Thymus (tissue), 14 donors: Measurements from ENCODE around the gene VTI1B. TPM values are rescaled to one million over a fixed set of nuclear protein-coding genes. Genes with fewer than 3 reads are reported as not detected.
"Not testable (repeated sequence)": the region's sequence is repeated elsewhere in the genome, so short reads cannot be mapped to it uniquely, and the experiment has no call there.

ENCODE experiments used
- DNase-seq, 9 donors: peaks; one replicate each; pipeline ENCODE4 v3.0.0-alpha.2; 2013; ENCODE audit warnings: low spot score in 9 of 9, low read depth in 6 of 9, missing footprints in 1 of 9
- H3K27ac ChIP-seq, 2 donors: one replicate each; pipeline ENCODE4 v1.5.1; 2013; ENCODE audit warnings: control low read depth in 1 of 2, low read depth in 1 of 2, low read length in 1 of 2, mild to moderate bottlenecking in 1 of 2, moderate library complexity in 1 of 2
- H3K27me3 ChIP-seq, 2 donors: one replicate each; pipeline ENCODE4 v1.5.1; 2013; ENCODE audit warnings: low read length in 1 of 2; ENCODE audit not compliant: control insufficient read depth in 2 of 2, insufficient read depth in 1 of 2
- H3K36me3 ChIP-seq, 2 donors: one replicate each; pipeline ENCODE4 v1.5.1; 2013; ENCODE audit warnings: low read length in 1 of 2, mild to moderate bottlenecking in 1 of 2, moderate library complexity in 1 of 2; ENCODE audit not compliant: control insufficient read depth in 2 of 2, insufficient read depth in 2 of 2
- H3K4me1 ChIP-seq, 2 donors: one replicate each; pipeline ENCODE4 v1.5.1; 2013; ENCODE audit warnings: low read length in 2 of 2; ENCODE audit not compliant: control insufficient read depth in 2 of 2, insufficient read depth in 2 of 2
- H3K4me3 ChIP-seq, 2 donors: one replicate each; pipeline ENCODE4 v1.5.1; 2013; ENCODE audit warnings: low read length in 2 of 2, control low read depth in 1 of 2, mild to moderate bottlenecking in 1 of 2
- H3K9me3 ChIP-seq, 2 donors: one replicate each; pipeline ENCODE4 v1.5.1; 2013; ENCODE audit warnings: low read length in 1 of 2, mild to moderate bottlenecking in 1 of 2; ENCODE audit not compliant: control insufficient read depth in 2 of 2, insufficient read depth in 1 of 2
- WGBS: extraction: QIAGEN DNeasy Blood & Tissue Kit; methylation state at CpG from one replicate; pipeline ENCODE4 v1.1.7; 2013; 5-methylcytosine and 5-hydroxymethylcytosine counted together
- long read RNA-seq, 10 donors: transcript quantifications; one replicate each; lab custom pipeline, GENCODE V29; 2026
- polyA plus RNA-seq: library from polyadenylated mRNA; stranded (reverse); fragments of 200-250 nt; gene quantifications from one replicate; pipeline ENCODE4 v1.2.3, GENCODE V29; 2013
- total RNA-seq: library from RNA; stranded (reverse); fragments of 120-200 nt; gene quantifications from one replicate; pipeline ENCODE4 v1.2.4, GENCODE V29; 2013
- donor health status: healthy.

Gene VTI1B
- total RNA-seq (37.1 TPM), polyA plus RNA-seq (71.0 TPM)
- long read RNA-seq, donor 1, full-length matches to known transcripts: 4 of 4 reads
- long read RNA-seq, donor 1, partial matches to known transcripts: 0 of 4 reads
- long read RNA-seq, donor 1, other reads (novel, unspliced or antisense): 0 of 4 reads
- long read RNA-seq, donor 2: 0 reads
- long read RNA-seq, donor 3, full-length matches to known transcripts: 25 of 50 reads
- long read RNA-seq, donor 3, partial matches to known transcripts: 25 of 50 reads
- long read RNA-seq, donor 3, other reads (novel, unspliced or antisense): 0 of 50 reads
- long read RNA-seq, donor 4, full-length matches to known transcripts: 11 of 21 reads
- long read RNA-seq, donor 4, partial matches to known transcripts: 10 of 21 reads
- long read RNA-seq, donor 4, other reads (novel, unspliced or antisense): 0 of 21 reads
- long read RNA-seq, donor 5, full-length matches to known transcripts: 33 of 61 reads
- long read RNA-seq, donor 5, partial matches to known transcripts: 28 of 61 reads
- long read RNA-seq, donor 5, other reads (novel, unspliced or antisense): 0 of 61 reads
- long read RNA-seq, donor 6, full-length matches to known transcripts: 17 of 23 reads
- long read RNA-seq, donor 6, partial matches to known transcripts: 6 of 23 reads
- long read RNA-seq, donor 6, other reads (novel, unspliced or antisense): 0 of 23 reads
- long read RNA-seq, donor 7, full-length matches to known transcripts: 13 of 22 reads
- long read RNA-seq, donor 7, partial matches to known transcripts: 9 of 22 reads
- long read RNA-seq, donor 7, other reads (novel, unspliced or antisense): 0 of 22 reads
- long read RNA-seq, donor 8, full-length matches to known transcripts: 7 of 13 reads
- long read RNA-seq, donor 8, partial matches to known transcripts: 6 of 13 reads
- long read RNA-seq, donor 8, other reads (novel, unspliced or antisense): 0 of 13 reads
- long read RNA-seq, donor 9, full-length matches to known transcripts: 13 of 13 reads
- long read RNA-seq, donor 9, partial matches to known transcripts: 0 of 13 reads
- long read RNA-seq, donor 9, other reads (novel, unspliced or antisense): 0 of 13 reads
- long read RNA-seq, donor 10, full-length matches to known transcripts: 18 of 29 reads
- long read RNA-seq, donor 10, partial matches to known transcripts: 11 of 29 reads
- long read RNA-seq, donor 10, other reads (novel, unspliced or antisense): 0 of 29 reads

GRCh38 chr14:67674480-67675218, at the start of gene VTI1B:
VTI1B (minus strand) TSS chr14:67674632; CDS start chr14:67674489, 143 bp downstream.
- Histone ChIP-seq H3K27ac (peak within 1 kb of the TSS; percentile 90 to 98), H3K27me3 (no peaks in the 10 kb centered on the region), H3K4me3 (peak within 1 kb of the TSS; percentile 66 to 73), H3K9me3 (no peaks in the 10 kb centered on the region), H3K4me1 (peaks cover 6 to 21% of the 10 kb centered on the region in 2 donors), H3K36me3 (peaks cover 10 to 13% of the 10 kb centered on the region in 2 donors)
- under 1% methylated on average over 87 of the region's 87 CpGs for WGBS
- peak; percentile 50 to 91 (median 78) for DNase-seq

- Histone ChIP-seq H3K27ac (no peak overlapping the region), H3K36me3 (no peaks in the 10 kb centered on the region), H3K27me3 (peaks cover 0 to 11% of the 10 kb centered on the region in 2 donors), H3K4me1 (no peaks in the 10 kb centered on the region), H3K9me3 (no peaks in the 10 kb centered on the region), H3K4me3 (no peak overlapping the region)
- WGBS: 13% methylated on average over 3 of the region's 3 CpGs
- DNase-seq: no peak
Measured at GRCh38 chr14:67722293-67722692, 47.9 kb upstream of the VTI1B start.

- Histone ChIP-seq H3K4me3 (no peak overlapping the region), H3K27me3 (peaks cover 0 to 11% of the 10 kb centered on the region in 2 donors), H3K4me1 (no peaks in the 10 kb centered on the region), H3K27ac (no peak overlapping the region), H3K9me3 (no peaks in the 10 kb centered on the region), H3K36me3 (no peaks in the 10 kb centered on the region)
- WGBS: 77% methylated on average over 5 of the region's 5 CpGs
- DNase-seq: no peak
Measured at GRCh38 chr14:67721875-67722274, 47.4 kb upstream of the VTI1B start.

- no peaks in the 10 kb centered on the region for H3K9me3 ChIP-seq
- WGBS: 81% methylated on average over 2 of the region's 2 CpGs
- H3K36me3 ChIP-seq: no peaks in the 10 kb centered on the region
- no peaks in the 10 kb centered on the region for H3K4me1 ChIP-seq
- peaks cover 0 to 11% of the 10 kb centered on the region in 2 donors for H3K27me3 ChIP-seq
- no peak overlapping the region for H3K27ac ChIP-seq
- no peak overlapping the region for H3K4me3 ChIP-seq
- no peak for DNase-seq
Measured at GRCh38 chr14:67719866-67720265, 45.4 kb upstream of the VTI1B start.

GRCh38 chr14:67719385-67719784, 45.0 kb upstream of the VTI1B start:
- 97% methylated on average over 3 of the region's 3 CpGs for whole genome bisulfite sequencing
- not testable (repeated sequence) for H3K36me3 ChIP-seq

GRCh38 chr14:67718265-67718664, 43.8 kb upstream of the VTI1B start:
- Histone ChIP-seq H3K9me3 (no peaks in the 10 kb centered on the region), H3K27ac (no peak overlapping the region), H3K36me3 (no peaks in the 10 kb centered on the region), H3K27me3 (peaks cover 0 to 11% of the 10 kb centered on the region in 2 donors), H3K4me3 (no peak overlapping the region), H3K4me1 (no peaks in the 10 kb centered on the region)
- DNase-seq: no peak
- 94% methylated on average over 2 of the region's 2 CpGs for WGBS

More at GRCh38 chr14:67719385-67719784, 45.0 kb upstream of the VTI1B start:
- H3K4me3 ChIP-seq, H3K4me1 ChIP-seq, H3K9me3 ChIP-seq, H3K27ac ChIP-seq, DNase-seq: not testable (repeated sequence)
- peaks cover 0 to 11% of the 10 kb centered on the region in 2 donors for H3K27me3 ChIP-seq

- Histone ChIP-seq H3K4me3 (no peak overlapping the region), H3K9me3 (no peaks in the 10 kb centered on the region), H3K27ac (no peak overlapping the region), H3K36me3 (no peaks in the 10 kb centered on the region), H3K27me3 (peaks cover 0 to under 1% of the 10 kb centered on the region in 2 donors), H3K4me1 (no peaks in the 10 kb centered on the region)
- no peak for DNase-seq
- WGBS: 99% methylated on average over 1 of the region's 1 CpG
Measured at GRCh38 chr14:67717048-67717447, 42.6 kb upstream of the VTI1B start.

- no peak overlapping the region for H3K4me3 ChIP-seq
Measured at GRCh38 chr14:67710209-67710608, 35.8 kb upstream of the VTI1B start.

More at GRCh38 chr14:67710209-67710608, 35.8 kb upstream of the VTI1B start:
- DNase-seq: no peak
- no peaks in the 10 kb centered on the region for H3K4me1 ChIP-seq
- H3K36me3 ChIP-seq: no peaks in the 10 kb centered on the region
- no peaks in the 10 kb centered on the region for H3K9me3 ChIP-seq
- WGBS: 97% methylated on average over 2 of the region's 2 CpGs
- H3K27ac ChIP-seq: no peak overlapping the region
- no peaks in the 10 kb centered on the region for H3K27me3 ChIP-seq
